ENCODE data around the gene HINFP. TPM values are rescaled to one million over a fixed set of nuclear protein-coding genes. Genes with fewer than 3 reads are reported as not detected.

Gene HINFP
- total and polyA plus RNA-seq, 2 of the 4 experiments (the other 2 are of a cell fraction): 9.1 to 15.3 TPM

- peaks cover 26 to 29% of the 10 kb centered on the region in 2 experiments; a peak in 3 of 4 replicates for H3K79me1 ChIP-seq (ENCODE audit: low read depth in 1 of 2, low read length in 2 of 2)
- peak; percentile 94 for DNase-seq
- intact Hi-C loops (cut with micrococcal nuclease): loop anchor here (1.0 kb wide), 1 partner anchor 9 kb away; no protein-coding TSS in a partner anchor
- peaks cover 15% of the 10 kb centered on the region for H3K36me3 ChIP-seq (ENCODE audit: control insufficient read depth, insufficient read depth, low read length)
- H3K4me1 ChIP-seq (ENCODE audit: control insufficient read depth, insufficient read depth, low read length): peaks cover 5% of the 10 kb centered on the region
- dilution Hi-C loops (cut with HindIII; ENCODE audit: low sequenced_read_pairs, unreplicated experiment): no loop called here
- peak within 1 kb of the TSS; percentile 83 for H2BK5ac ChIP-seq (ENCODE audit: low read depth, low read length, poor library complexity, severe bottlenecking)
- H4K20me1 ChIP-seq (ENCODE audit: insufficient read depth, low read length): no peaks in the 10 kb centered on the region
- POLR2A ChIA-PET (ENCODE audit: unreplicated experiment): interaction anchor here (0.5 to 1.6 kb wide), 11 partner anchors 9 to 605 kb away, joined by 3 to 11 read pairs (median 5); partner anchors contain the start of genes DPAGT1 and VPS11
- peak within 1 kb of the TSS; percentile 68 for H4K91ac ChIP-seq (ENCODE audit: insufficient read depth, low read depth, low read length)
- peak within 1 kb of the TSS; percentile 59; the same call in 1 of the 2 replicates for H2BK120ac ChIP-seq (ENCODE audit: low read depth, low read length)
- H3K27me3 ChIP-seq (ENCODE audit: control insufficient read depth, insufficient read depth, low read length): no peaks in the 10 kb centered on the region
- peak within 1 kb of the TSS; percentile 98 for H2AFZ ChIP-seq (replicated peaks; ENCODE audit: low read length, poor library complexity)
- peak; percentile 96 for ATAC-seq (ENCODE audit: low read depth)
- H4K8ac ChIP-seq (ENCODE audit: low read depth in 2 of 2, low read length in 2 of 2): peak within 1 kb of the TSS; percentile 37 to 90
- in situ Hi-C loops (cut with MboI; ENCODE audit: low sequenced_read_pairs): no loop called here
- H2BK20ac ChIP-seq (ENCODE audit: low read depth, low read length): no peak within 1 kb of the TSS
- H3K4me2 ChIP-seq (ENCODE audit: low read depth, low read length): peak within 1 kb of the TSS; percentile 81
- H4K5ac ChIP-seq (ENCODE audit: low read depth, low read length): peak within 1 kb of the TSS; percentile 58
- H3K9me1 ChIP-seq (ENCODE audit: insufficient read depth, low read length): peaks cover 9% of the 10 kb centered on the region; the same call in 1 of the 2 replicates
- peak within 1 kb of the TSS; percentile 59 for H3K56ac ChIP-seq (ENCODE audit: extremely low read depth, insufficient read depth, low read length)
- 2% methylated on average over 20 of the region's 45 CpGs; no CpG with 5 or more reads in 1 of the 2 experiments for WGBS, 2 experiments (ENCODE audit: extremely low coverage in 2 of 2, insufficient read length in 1 of 2)
- no TSS peak for BruUV-seq (replicated peaks)
- peak within 1 kb of the TSS; percentile 92 for H2AK9ac ChIP-seq (replicated peaks; ENCODE audit: low read depth, low read length, poor library complexity)
- peak within 1 kb of the TSS; percentile 85 for H3K27ac ChIP-seq (ENCODE audit: insufficient read depth, low read length)
- H2BK15ac ChIP-seq (ENCODE audit: low read depth, low read length): no peak within 1 kb of the TSS; the same call in 2 of the 3 replicates
- no peak within 1 kb of the TSS for H3K18ac ChIP-seq (ENCODE audit: low read depth, low read length)
- H2AK5ac ChIP-seq (ENCODE audit: low read depth, low read length): peak within 1 kb of the TSS; percentile 82
- CTCF ChIA-PET: interaction anchor here (0.7 kb wide), 1 partner anchor 120 kb away, joined by 6 read pairs; no protein-coding TSS in a partner anchor
- H3K14ac ChIP-seq (replicated peaks; ENCODE audit: low read depth, low read length): peak within 1 kb of the TSS; percentile 94
- H3K4ac ChIP-seq (ENCODE audit: low read depth, low read length): peak within 1 kb of the TSS; percentile 94
- no peaks in the 10 kb centered on the region for H3K9me3 ChIP-seq (ENCODE audit: control insufficient read depth, insufficient read depth, low read length)
- H3K23ac ChIP-seq (ENCODE audit: low read depth, low read length): peak within 1 kb of the TSS; percentile 91
- H3K4me3 ChIP-seq (ENCODE audit: insufficient read depth, low read depth, low read length): peak within 1 kb of the TSS; percentile 74
- H3K9ac ChIP-seq (ENCODE audit: low read depth, low read length): peak within 1 kb of the TSS; percentile 82
- TF ChIP-seq ELK1 (IDR thresholded peaks at IDR 0.05; ENCODE audit: borderline replicate concordance, low read depth, low read length) (no peak), USF2 (IDR thresholded peaks at IDR 0.05; ENCODE audit: low read depth, low read length) (peak; percentile 77), SMC3 (IDR thresholded peaks at IDR 0.05; ENCODE audit: low read depth, low read length) (no peak), BHLHE40 (IDR thresholded peaks at IDR 0.05; ENCODE audit: low read depth, low read length) (peak; percentile 39; the same call in 1 of the 2 replicates), CEBPB (IDR thresholded peaks at IDR 0.05; ENCODE audit: low read depth, low read length) (peak; percentile 98), MXI1 (IDR thresholded peaks at IDR 0.05; ENCODE audit: borderline replicate concordance, low read depth, low read length) (peak; percentile 65; the same call in 1 of the 2 replicates), MAZ (IDR thresholded peaks at IDR 0.05; ENCODE audit: borderline replicate concordance, low read depth, low read length) (peak; percentile 79; the same call in 1 of the 2 replicates), NFE2L2 (IDR thresholded peaks at IDR 0.05; ENCODE audit: low read depth, low read length) (no peak), RAD21 (IDR thresholded peaks at IDR 0.05; ENCODE audit: low read length) (no peak), RCOR1 (IDR thresholded peaks at IDR 0.05; ENCODE audit: insufficient replicate concordance, low read length) (no peak), POLR2A (IDR thresholded peaks at IDR 0.05; ENCODE audit: low read depth, low read length) (peak; percentile 68; the same call in 1 of the 2 replicates), MAFK (IDR thresholded peaks at IDR 0.05; ENCODE audit: low read depth, low read length) (no peak), RFX5 (IDR thresholded peaks at IDR 0.05; ENCODE audit: low read depth, low read length) (no peak), FOS (IDR thresholded peaks at IDR 0.05; ENCODE audit: low read depth, low read length) (no peak), CHD1 (IDR thresholded peaks at IDR 0.05; ENCODE audit: low read depth, low read length) (no peak)
These were observed 36.5 kb upstream of the HINFP start, which contains the start of gene HMBS for GRCh38 chr11:119084663-119085436. Gene HMBS (plus strand): TSS chr11:119084881. CDS start chr11:119085034, 153 bp downstream.

All from IMR-90 (cell line).